Esophagus squamous epithelium (tissue), 5 donors: Measurements from ENCODE around the gene ARMH3. TPM values are rescaled to one million over a fixed set of nuclear protein-coding genes. Genes with fewer than 3 reads are reported as not detected.
A peak's percentile ranks its signal among the peaks of the same experiment; 100 is the strongest.

Experiments used
- DNase-seq: peaks from one replicate; lab custom pipeline; 2025; lab: John Stamatoyannopoulos, UW
- H3K27ac ChIP-seq, 4 donors: fragments of 200-600 bp; sonication (generic); one replicate each; pipeline ENCODE4 v1.5.1; 2016 to 2019; ENCODE audit warnings: mild to moderate bottlenecking in 1 of 4
- H3K27me3 ChIP-seq, 4 donors: fragments of 200-600 bp; sonication (generic); 1 replicate in 3 of 4; 2 replicates in 1 of 4; pipeline versions ENCODE4 v1.5.1 to v1.6.0; 2017 to 2021; ENCODE audit warnings: antibody characterized with exemption in 1 of 4
- H3K36me3 ChIP-seq, 3 donors: fragments of 200-600 bp; sonication (generic); one replicate each; pipeline ENCODE4 v1.5.1; 2016 to 2019
- H3K4me1 ChIP-seq, 3 donors: fragments of 200-600 bp; sonication (generic); one replicate each; pipeline ENCODE4 v1.5.1; 2017 to 2019
- H3K4me3 ChIP-seq, 4 donors: fragments of 200-600 bp; sonication (generic); 1 replicate in 3 of 4; 2 replicates in 1 of 4; pipeline ENCODE4 v1.5.1; 2016 to 2019; ENCODE audit warnings: mild to moderate bottlenecking in 2 of 4, moderate library complexity in 1 of 4
- H3K9me3 ChIP-seq, 3 donors: fragments of 200-600 bp; sonication (generic); one replicate each; pipeline ENCODE4 v1.5.1; 2016 to 2019
- POLR2A ChIP-seq, 4 donors: fragments of 450-650 bp; IDR thresholded peaks; one replicate each; pipeline ENCODE4 v1.6.1; 2017; ENCODE audit warnings: antibody characterized with exemption in 4 of 4, mild to moderate bottlenecking in 4 of 4, moderate library complexity in 3 of 4
- WGBS, 2 donors: methylation state at CpG; one replicate each; pipeline ENCODE4 v1.1.5; 2018; 5-methylcytosine and 5-hydroxymethylcytosine counted together
- intact Hi-C: fragments of 100-400 bp; cut with DNase I; formaldehyde crosslinking; loops from one replicate; pipeline ENCODE4 v1.15.0; 2022
- total RNA-seq, 4 donors: library from RNA; depleted of rRNA; stranded (reverse); fragments of >200 nt; gene quantifications; one replicate each; pipeline ENCODE4 v1.1.0, GENCODE V29; 2016
- TF ChIP-seq, protein P1 (sequence below), 6 experiments: fragments of 450-650 bp in 4 of 6; fragments of 200-600 bp in 2 of 6; sonication (generic) in 2 of 6; IDR thresholded peaks; one replicate each; pipeline ENCODE4 v1.5.1; 2016 to 2019; ENCODE audit warnings: antibody characterized with exemption in 6 of 6, mild to moderate bottlenecking in 4 of 6, moderate library complexity in 4 of 6
- donor health status: DM: yes; HTN: yes; CAD: no.

Gene ARMH3
- total RNA-seq, 4 donors from 2014 or later = 13.3 to 17.2 (median 16.1) TPM

DNA sequence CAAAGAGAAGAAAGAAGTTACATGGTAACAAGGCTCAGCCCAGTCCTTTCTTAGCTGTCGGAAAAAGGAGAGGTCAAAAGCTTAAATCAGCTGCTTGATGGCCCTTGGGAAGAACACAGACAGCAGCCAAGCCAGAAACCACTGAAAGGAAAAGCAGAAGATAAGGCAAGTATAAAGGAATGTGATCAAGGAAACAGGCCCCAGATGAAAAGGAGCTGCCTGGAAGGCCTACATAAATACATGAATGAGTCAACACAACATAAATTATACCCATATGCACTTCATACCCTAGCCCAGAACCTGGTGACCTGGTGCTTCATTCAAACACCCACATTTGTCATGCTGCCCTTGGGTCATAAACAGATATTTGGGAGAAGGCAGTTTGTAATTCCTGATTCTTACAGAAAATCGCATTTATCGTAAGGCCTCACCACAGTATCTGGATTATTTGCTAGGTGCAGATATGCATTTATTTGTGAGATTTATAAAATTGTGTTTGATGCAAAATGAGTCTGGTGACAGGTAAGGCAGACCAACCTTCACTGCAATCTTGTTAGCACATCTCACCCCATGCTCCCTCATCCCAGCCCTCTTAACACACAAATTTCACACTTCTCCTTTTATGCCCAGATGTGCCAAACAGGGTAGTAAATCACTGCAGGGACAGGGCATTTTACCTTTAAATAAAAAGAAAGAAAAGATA, 117.5 kb downstream of the ARMH3 start:
- H3K27me3 ChIP-seq = no peaks in the 10 kb centered on the region
- H3K4me1 ChIP-seq = peaks cover 0 to 26% (median 16%) of the 10 kb centered on the region in 3 donors
- intact Hi-C loops = no loop called here
- DNase-seq = no peak
- TF ChIP-seq, protein P1, sequence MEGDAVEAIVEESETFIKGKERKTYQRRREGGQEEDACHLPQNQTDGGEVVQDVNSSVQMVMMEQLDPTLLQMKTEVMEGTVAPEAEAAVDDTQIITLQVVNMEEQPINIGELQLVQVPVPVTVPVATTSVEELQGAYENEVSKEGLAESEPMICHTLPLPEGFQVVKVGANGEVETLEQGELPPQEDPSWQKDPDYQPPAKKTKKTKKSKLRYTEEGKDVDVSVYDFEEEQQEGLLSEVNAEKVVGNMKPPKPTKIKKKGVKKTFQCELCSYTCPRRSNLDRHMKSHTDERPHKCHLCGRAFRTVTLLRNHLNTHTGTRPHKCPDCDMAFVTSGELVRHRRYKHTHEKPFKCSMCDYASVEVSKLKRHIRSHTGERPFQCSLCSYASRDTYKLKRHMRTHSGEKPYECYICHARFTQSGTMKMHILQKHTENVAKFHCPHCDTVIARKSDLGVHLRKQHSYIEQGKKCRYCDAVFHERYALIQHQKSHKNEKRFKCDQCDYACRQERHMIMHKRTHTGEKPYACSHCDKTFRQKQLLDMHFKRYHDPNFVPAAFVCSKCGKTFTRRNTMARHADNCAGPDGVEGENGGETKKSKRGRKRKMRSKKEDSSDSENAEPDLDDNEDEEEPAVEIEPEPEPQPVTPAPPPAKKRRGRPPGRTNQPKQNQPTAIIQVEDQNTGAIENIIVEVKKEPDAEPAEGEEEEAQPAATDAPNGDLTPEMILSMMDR (IDR thresholded peaks at IDR 0.05) = no peak
- TF ChIP-seq POLR2A (IDR thresholded peaks at IDR 0.05) = no peak
- no peaks in the 10 kb centered on the region for H3K9me3 ChIP-seq
- peak overlapping the region in 3 of 4 donors; percentile 22 to 42 (median 32) for H3K27ac ChIP-seq
- peaks cover 0 to 22% (median 0%) of the 10 kb centered on the region in 3 donors for H3K36me3 ChIP-seq
- 86 to 87% methylated on average over 3 of the region's 3 CpGs for WGBS, 2 donors
- no peak overlapping the region for H3K4me3 ChIP-seq

DNA sequence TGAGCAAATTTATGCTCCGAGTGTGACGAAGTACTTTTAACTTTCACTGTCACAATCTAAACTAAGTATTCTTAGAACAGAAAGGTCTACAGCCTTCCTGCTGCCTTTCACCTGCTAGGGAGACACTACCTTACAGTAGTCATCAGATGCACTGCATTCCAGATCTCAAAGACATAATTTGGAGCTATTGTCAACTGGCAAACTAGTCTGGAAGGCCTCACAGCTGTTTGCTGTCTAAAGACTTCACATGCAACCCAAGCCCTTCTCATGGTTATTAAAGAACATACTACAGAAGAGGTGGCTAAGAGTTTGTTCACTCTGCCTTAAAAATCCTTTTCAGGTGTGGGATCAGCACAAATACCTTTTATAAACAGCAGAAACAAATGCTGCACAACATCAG, 120.5 kb downstream of the ARMH3 start:
- no peaks in the 10 kb centered on the region for H3K9me3 ChIP-seq
- no peaks in the 10 kb centered on the region for H3K27me3 ChIP-seq
- peaks cover 0 to 26% (median 16%) of the 10 kb centered on the region in 3 donors for H3K4me1 ChIP-seq
- H3K4me3 ChIP-seq = no peak overlapping the region
- DNase-seq = no peak
- H3K27ac ChIP-seq = no peak overlapping the region
- TF ChIP-seq, protein P1 (IDR thresholded peaks at IDR 0.05) = no peak
- no peak for TF ChIP-seq POLR2A (IDR thresholded peaks at IDR 0.05)
- intact Hi-C loops = no loop called here
- peaks cover 0 to 26% (median 0%) of the 10 kb centered on the region in 3 donors for H3K36me3 ChIP-seq
- WGBS, 2 donors = 90 to 94% methylated on average over 2 of the region's 2 CpGs

DNA sequence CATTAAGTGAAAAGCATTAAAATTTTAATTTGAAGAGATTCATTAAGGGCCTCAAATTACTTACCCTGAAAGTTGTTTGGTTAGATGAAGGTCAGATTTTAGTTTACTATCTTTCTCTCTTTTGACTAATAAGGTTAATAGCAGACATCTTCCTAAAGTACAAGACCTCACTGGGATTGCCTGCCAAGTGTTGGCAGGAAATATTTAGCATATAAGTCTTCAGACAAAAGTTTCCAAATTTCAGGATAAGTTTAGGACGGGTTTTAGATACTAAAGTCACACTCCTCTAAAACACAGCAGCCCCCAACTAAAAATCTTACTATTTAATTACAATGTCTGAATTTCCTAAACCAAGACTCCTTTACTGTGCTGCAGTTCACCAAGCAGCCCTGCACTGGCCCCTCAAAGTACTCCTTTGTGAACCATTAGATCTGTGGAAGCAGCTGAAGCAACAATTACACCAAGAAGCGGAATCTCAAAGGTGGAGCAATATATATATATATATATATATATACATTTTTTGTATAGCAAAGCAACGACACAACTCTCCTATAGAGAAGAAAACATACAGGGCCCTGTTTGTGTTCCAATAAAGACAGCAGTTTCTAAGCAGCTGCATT, 121.2 kb downstream of the ARMH3 start:
- H3K27ac ChIP-seq = no peak overlapping the region
- no peak for TF ChIP-seq POLR2A (IDR thresholded peaks at IDR 0.05)
- TF ChIP-seq, protein P1 (IDR thresholded peaks at IDR 0.05) = no peak
- H3K36me3 ChIP-seq = peaks cover 0 to 25% (median 0%) of the 10 kb centered on the region in 3 donors
- H3K4me1 ChIP-seq = peaks cover 0 to 21% (median 12%) of the 10 kb centered on the region in 3 donors
- H3K27me3 ChIP-seq = no peaks in the 10 kb centered on the region
- WGBS, 2 donors = 66 to 83% methylated on average over 3 of the region's 3 CpGs
- H3K4me3 ChIP-seq = no peak overlapping the region
- intact Hi-C loops = no loop called here
- no peaks in the 10 kb centered on the region for H3K9me3 ChIP-seq
- DNase-seq = no peak

DNA sequence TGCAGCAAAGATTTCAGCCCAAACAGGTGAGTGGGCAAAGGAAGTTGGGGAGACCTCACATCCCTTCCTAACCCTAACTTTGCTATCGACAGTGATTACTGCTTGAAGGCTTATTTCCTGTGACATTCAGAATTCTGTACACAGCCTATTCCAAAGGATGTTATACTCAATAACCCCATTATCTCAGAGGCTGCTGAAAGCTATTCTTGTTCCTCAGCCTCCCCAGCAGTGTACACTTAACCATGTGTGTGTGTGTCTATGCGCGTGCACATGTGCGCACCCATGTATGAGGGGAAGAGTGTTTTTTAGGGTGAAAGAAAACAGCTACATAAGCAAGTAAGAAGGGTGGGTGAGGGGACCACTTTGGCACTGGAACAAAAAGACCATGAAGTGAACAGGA, 122.0 kb downstream of the ARMH3 start:
- no peak for DNase-seq
- peaks cover 0 to 27% (median 0%) of the 10 kb centered on the region in 3 donors for H3K36me3 ChIP-seq
- no peaks in the 10 kb centered on the region for H3K9me3 ChIP-seq
- no peak overlapping the region for H3K27ac ChIP-seq
- intact Hi-C loops = no loop called here
- WGBS, 2 donors = 84 to 100% methylated on average over 3 to 4 of the region's 4 CpGs
- no peak overlapping the region for H3K4me3 ChIP-seq
- H3K27me3 ChIP-seq = no peaks in the 10 kb centered on the region
- H3K4me1 ChIP-seq = peaks cover 0 to 13% (median 9%) of the 10 kb centered on the region in 3 donors
- TF ChIP-seq POLR2A (IDR thresholded peaks at IDR 0.05) = no peak
- TF ChIP-seq, protein P1 (IDR thresholded peaks at IDR 0.05) = no peak

DNA sequence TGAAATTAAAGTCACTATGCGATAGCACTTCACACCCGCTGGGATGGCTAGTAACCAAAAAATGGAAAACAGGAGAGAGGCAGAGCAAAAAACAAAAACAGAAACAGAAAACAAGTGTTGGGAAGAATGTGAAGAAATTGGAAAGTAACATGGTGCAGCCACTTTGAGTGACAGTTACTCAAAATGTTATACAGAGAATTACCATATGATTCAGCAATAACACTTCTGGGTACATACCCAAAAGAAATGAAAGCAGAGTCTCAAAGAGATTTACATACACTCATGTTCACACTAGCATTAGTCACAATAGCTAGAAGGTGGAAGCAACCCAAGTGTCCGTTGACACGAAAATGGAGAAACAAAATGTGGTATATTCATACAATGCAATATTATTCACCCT, 123.8 kb downstream of the ARMH3 start:
- H3K9me3 ChIP-seq = no peaks in the 10 kb centered on the region
- H3K4me3 ChIP-seq = no peak overlapping the region
- no peaks in the 10 kb centered on the region for H3K4me1 ChIP-seq
- WGBS, 2 donors = 74 to 80% methylated on average over 4 of the region's 4 CpGs
- no peaks in the 10 kb centered on the region for H3K27me3 ChIP-seq
- intact Hi-C loops = no loop called here
- peaks cover 0 to 31% (median 0%) of the 10 kb centered on the region in 3 donors for H3K36me3 ChIP-seq
- no peak overlapping the region for H3K27ac ChIP-seq
- TF ChIP-seq, protein P1 (IDR thresholded peaks at IDR 0.05) = no peak
- TF ChIP-seq POLR2A (IDR thresholded peaks at IDR 0.05) = no peak
- DNase-seq = no peak
